ENCODE data around the gene ZPBP2. TPM values are rescaled to one million over a fixed set of nuclear protein-coding genes. Genes with fewer than 3 reads are reported as not detected.
A peak's percentile ranks its signal among the peaks of the same experiment; 100 is the strongest.

The ZPBP2 gene
- total and polyA plus RNA-seq, 2 of the 13 experiments (the other 11 are each of a cell fraction or from before 2014, with no cell fraction given): not detected

DNA sequence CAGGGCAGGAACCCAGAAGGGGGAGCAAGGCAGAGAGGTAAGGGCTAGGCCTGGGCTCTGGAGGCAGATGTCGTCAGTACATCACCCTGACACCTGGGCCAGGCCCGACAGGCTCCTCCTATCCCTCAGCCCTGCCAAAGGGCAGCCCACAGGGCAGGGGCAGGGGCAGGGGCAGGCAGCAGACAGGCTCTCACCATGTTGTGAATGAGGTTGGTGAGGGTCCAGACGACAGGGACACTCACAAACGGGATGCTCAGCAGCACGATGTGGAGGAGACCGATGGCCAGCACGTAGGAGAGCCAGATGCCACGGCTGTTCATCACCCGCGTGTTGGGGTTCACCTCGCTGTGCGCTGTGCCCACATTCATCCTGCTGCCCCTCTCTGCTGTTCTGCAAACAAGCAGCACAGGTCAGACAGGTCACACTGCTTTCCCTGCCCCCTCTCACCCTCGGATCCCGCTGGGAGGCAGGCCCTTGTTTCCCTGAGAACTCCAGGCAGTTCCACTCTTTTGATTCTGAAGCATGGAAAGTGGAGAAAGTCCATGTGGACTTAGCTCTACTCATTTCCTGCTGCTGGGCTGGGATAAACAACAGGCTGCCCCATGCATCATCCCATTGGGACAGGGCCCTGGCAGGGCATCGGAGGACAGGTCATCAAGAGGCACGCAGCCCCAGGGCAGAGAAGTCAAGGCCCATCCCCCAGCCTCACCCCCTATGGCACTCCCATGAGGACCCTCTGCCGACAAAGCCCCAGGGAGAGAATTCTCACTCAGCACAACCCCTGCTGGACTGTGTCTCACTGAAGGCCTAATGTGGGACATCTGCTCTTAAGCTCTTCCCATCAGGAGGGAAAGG is 56.1 kb downstream of the ZPBP2 start (continued):
- TF ChIP-seq, protein P1, sequence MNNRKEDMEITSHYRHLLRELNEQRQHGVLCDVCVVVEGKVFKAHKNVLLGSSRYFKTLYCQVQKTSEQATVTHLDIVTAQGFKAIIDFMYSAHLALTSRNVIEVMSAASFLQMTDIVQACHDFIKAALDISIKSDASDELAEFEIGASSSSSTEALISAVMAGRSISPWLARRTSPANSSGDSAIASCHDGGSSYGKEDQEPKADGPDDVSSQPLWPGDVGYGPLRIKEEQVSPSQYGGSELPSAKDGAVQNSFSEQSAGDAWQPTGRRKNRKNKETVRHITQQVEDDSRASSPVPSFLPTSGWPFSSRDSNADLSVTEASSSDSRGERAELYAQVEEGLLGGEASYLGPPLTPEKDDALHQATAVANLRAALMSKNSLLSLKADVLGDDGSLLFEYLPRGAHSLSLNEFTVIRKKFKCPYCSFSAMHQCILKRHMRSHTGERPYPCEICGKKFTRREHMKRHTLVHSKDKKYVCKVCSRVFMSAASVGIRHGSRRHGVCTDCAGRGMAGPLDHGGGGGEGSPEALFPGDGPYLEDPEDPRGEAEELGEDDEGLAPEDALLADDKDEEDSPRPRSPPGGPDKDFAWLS (CRISPR knock-in tag; IDR thresholded peaks at IDR 0.05; ENCODE audit: borderline replicate concordance): peak; percentile 92
- peak; percentile 92 for TF ChIP-seq ZNF441 (CRISPR knock-in tag; IDR thresholded peaks at IDR 0.05; ENCODE audit: borderline replicate concordance)
- TF ChIP-seq ZNF530 (CRISPR knock-in tag; IDR thresholded peaks at IDR 0.05; ENCODE audit: low read depth): no peak
- peak; percentile 99 for TF ChIP-seq ZNF614 (CRISPR knock-in tag; IDR thresholded peaks at IDR 0.05; ENCODE audit: borderline replicate concordance)
- TF ChIP-seq ZNF639 (CRISPR knock-in tag; conservative IDR thresholded peaks at IDR 0.05): peak; percentile 91
- TF ChIP-seq NFE2L1 (CRISPR knock-in tag; IDR thresholded peaks at IDR 0.05; ENCODE audit: borderline replicate concordance): no peak
- 0 out of 2 replicates have a peak, but pooled peaks have one; percentile 62 for TF ChIP-seq KLF15 (CRISPR knock-in tag; IDR thresholded peaks at IDR 0.05; ENCODE audit: borderline replicate concordance)
- TF ChIP-seq DBP (CRISPR knock-in tag; IDR thresholded peaks at IDR 0.05; ENCODE audit: not compliant biosample characterization): peak; percentile 87
- TF ChIP-seq DMAP1 (CRISPR knock-in tag; IDR thresholded peaks at IDR 0.05): peak; percentile 87
- 0 out of 2 replicates have a peak, but pooled peaks have one; percentile 49 for TF ChIP-seq DNMT3B (CRISPR knock-in tag; conservative IDR thresholded peaks at IDR 0.05)
- TF ChIP-seq DPF2 (CRISPR knock-in tag; IDR thresholded peaks at IDR 0.05; ENCODE audit: borderline replicate concordance, low read depth): peak; percentile 98
- TF ChIP-seq ETV5 (CRISPR knock-in tag; IDR thresholded peaks at IDR 0.05; ENCODE audit: borderline replicate concordance): peak; percentile 100
- TF ChIP-seq, protein P2, sequence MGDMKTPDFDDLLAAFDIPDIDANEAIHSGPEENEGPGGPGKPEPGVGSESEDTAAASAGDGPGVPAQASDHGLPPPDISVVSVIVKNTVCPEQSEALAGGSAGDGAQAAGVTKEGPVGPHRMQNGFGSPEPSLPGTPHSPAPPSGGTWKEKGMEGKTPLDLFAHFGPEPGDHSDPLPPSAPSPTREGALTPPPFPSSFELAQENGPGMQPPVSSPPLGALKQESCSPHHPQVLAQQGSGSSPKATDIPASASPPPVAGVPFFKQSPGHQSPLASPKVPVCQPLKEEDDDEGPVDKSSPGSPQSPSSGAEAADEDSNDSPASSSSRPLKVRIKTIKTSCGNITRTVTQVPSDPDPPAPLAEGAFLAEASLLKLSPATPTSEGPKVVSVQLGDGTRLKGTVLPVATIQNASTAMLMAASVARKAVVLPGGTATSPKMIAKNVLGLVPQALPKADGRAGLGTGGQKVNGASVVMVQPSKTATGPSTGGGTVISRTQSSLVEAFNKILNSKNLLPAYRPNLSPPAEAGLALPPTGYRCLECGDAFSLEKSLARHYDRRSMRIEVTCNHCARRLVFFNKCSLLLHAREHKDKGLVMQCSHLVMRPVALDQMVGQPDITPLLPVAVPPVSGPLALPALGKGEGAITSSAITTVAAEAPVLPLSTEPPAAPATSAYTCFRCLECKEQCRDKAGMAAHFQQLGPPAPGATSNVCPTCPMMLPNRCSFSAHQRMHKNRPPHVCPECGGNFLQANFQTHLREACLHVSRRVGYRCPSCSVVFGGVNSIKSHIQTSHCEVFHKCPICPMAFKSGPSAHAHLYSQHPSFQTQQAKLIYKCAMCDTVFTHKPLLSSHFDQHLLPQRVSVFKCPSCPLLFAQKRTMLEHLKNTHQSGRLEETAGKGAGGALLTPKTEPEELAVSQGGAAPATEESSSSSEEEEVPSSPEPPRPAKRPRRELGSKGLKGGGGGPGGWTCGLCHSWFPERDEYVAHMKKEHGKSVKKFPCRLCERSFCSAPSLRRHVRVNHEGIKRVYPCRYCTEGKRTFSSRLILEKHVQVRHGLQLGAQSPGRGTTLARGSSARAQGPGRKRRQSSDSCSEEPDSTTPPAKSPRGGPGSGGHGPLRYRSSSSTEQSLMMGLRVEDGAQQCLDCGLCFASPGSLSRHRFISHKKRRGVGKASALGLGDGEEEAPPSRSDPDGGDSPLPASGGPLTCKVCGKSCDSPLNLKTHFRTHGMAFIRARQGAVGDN (CRISPR knock-in tag; IDR thresholded peaks at IDR 0.05): peak; percentile 100
- peak; percentile 99 for TF ChIP-seq ZMAT3 (CRISPR knock-in tag; conservative IDR thresholded peaks at IDR 0.05)
- peak; percentile 98; the same call in 1 of the 2 replicates for TF ChIP-seq ZBTB7A (CRISPR knock-in tag; IDR thresholded peaks at IDR 0.05)
- TF ChIP-seq ZNF510 (CRISPR knock-in tag; IDR thresholded peaks at IDR 0.05; ENCODE audit: low read depth): peak; percentile 98
